Naive thymus-derived CD4-positive, alpha-beta T cell (primary cell): ENCODE measurements around the gene IPO4. TPM values are rescaled to one million over a fixed set of nuclear protein-coding genes. Genes with fewer than 3 reads are reported as not detected.

ENCODE experiments used
- ATAC-seq: fragments of 150-1000 bp; cut with Tn5 transposase; 2 replicates; pipeline ENCODE4 v1.10.0; 2021; ENCODE audit warnings: mild to moderate bottlenecking, moderate library complexity
- CTCF ChIA-PET: fragments of 350-600 bp; sonication (Branson Sonifier 250); formaldehyde crosslinking; loops from one replicate; lab custom pipeline; 2021; ENCODE audit warnings: antibody characterized with exemption; lab: Charles Lee
- POLR2A ChIA-PET: fragments of 350-600 bp; sonication (Branson Sonifier 250); formaldehyde crosslinking; loops from one replicate; lab custom pipeline; 2021; ENCODE audit warnings: antibody characterized with exemption, inconsistent platforms; lab: Charles Lee
- DNase-seq, 9 donors: peaks; one replicate each; pipeline versions ENCODE4 v3.0.0 to v3.0.0-alpha.2; 2020 to 2022; ENCODE audit warnings: mixed read lengths in 1 of 9
- H3K27ac ChIP-seq: one replicate; pipeline ENCODE4 v1.7.0; 2013; ENCODE audit warnings: mild to moderate bottlenecking, low read depth, low read length, moderate library complexity
- H3K27me3 ChIP-seq, 2 donors: one replicate each; pipeline ENCODE4 v1.7.0; 2013; ENCODE audit warnings: low read length in 2 of 2, mild to moderate bottlenecking in 2 of 2, moderate library complexity in 2 of 2; ENCODE audit not compliant: control insufficient read depth in 2 of 2, insufficient read depth in 2 of 2
- H3K36me3 ChIP-seq, 3 experiments: 1 replicate in 2 of 3; 2 replicates in 1 of 3; pipeline ENCODE4 v1.7.0; 2013; ENCODE audit warnings: low read length in 3 of 3, mild to moderate bottlenecking in 3 of 3, moderate library complexity in 1 of 3; ENCODE audit not compliant: insufficient read depth in 3 of 3, control insufficient read depth in 2 of 3
- H3K4me1 ChIP-seq, 2 donors: one replicate each; pipeline ENCODE4 v1.7.0; 2013; ENCODE audit warnings: low read length in 2 of 2, mild to moderate bottlenecking in 2 of 2, moderate library complexity in 1 of 2; ENCODE audit not compliant: control insufficient read depth in 2 of 2, insufficient read depth in 2 of 2
- H3K4me3 ChIP-seq: 2 replicates; pipeline ENCODE4 v1.7.0; 2013; ENCODE audit warnings: mild to moderate bottlenecking, low read length
- H3K9me3 ChIP-seq, 3 experiments: 1 replicate in 2 of 3; 2 replicates in 1 of 3; pipeline ENCODE4 v1.7.0; 2013; ENCODE audit warnings: low read length in 3 of 3; ENCODE audit not compliant: control insufficient read depth in 2 of 3
- H3K27ac Mint-ChIP-seq, 9 donors: one replicate each; pipeline ENCODE4 v1.8.0; 2020 to 2022; ENCODE audit warnings: mixed read lengths in 9 of 9, mild to moderate bottlenecking in 8 of 9, moderate library complexity in 5 of 9, inconsistent platforms in 2 of 9
- H3K27me3 Mint-ChIP-seq, 5 donors: one replicate each; pipeline ENCODE4 v1.8.0; 2021 to 2022; ENCODE audit warnings: mixed read lengths in 5 of 5, mild to moderate bottlenecking in 1 of 5
- H3K36me3 Mint-ChIP-seq, 5 donors: one replicate each; pipeline ENCODE4 v1.8.0; 2020 to 2022; ENCODE audit warnings: mixed read lengths in 5 of 5, mild to moderate bottlenecking in 3 of 5, inconsistent platforms in 1 of 5
- H3K4me1 Mint-ChIP-seq, 7 donors: one replicate each; pipeline ENCODE4 v1.8.0; 2020 to 2022; ENCODE audit warnings: mixed read lengths in 7 of 7, mild to moderate bottlenecking in 3 of 7, inconsistent platforms in 1 of 7
- H3K4me3 Mint-ChIP-seq, 10 donors: one replicate each; pipeline ENCODE4 v1.8.0; 2020 to 2022; ENCODE audit warnings: mild to moderate bottlenecking in 10 of 10, mixed read lengths in 10 of 10, moderate library complexity in 6 of 10, inconsistent platforms in 2 of 10
- H3K9me3 Mint-ChIP-seq, 11 donors: one replicate each; pipeline ENCODE4 v1.8.0; 2020 to 2022; ENCODE audit warnings: mixed read lengths in 11 of 11, mild to moderate bottlenecking in 4 of 11, inconsistent platforms in 1 of 11, moderate library complexity in 1 of 11
- intact Hi-C, 2 donors: fragments of 100-400 bp; cut with micrococcal nuclease; formaldehyde crosslinking; loops; one replicate each; pipeline ENCODE4 v1.15.1; 2023
- polyA plus RNA-seq, 2 donors: library from polyadenylated mRNA; unstranded; fragments of 300-500 nt; fragmentation: Illumina TruSeq; gene quantifications; one replicate each; pipeline ENCODE4 v1.2.3, GENCODE V29; 2021
- total RNA-seq, 6 experiments: library from RNA in 5 of 6; stranded (reverse) in 5 of 6; gene quantifications; 1 replicate in 5 of 6; 2 replicates in 1 of 6; pipeline ENCODE4 v1.2.3 and lab custom pipeline; 2021 to 2026

IPO4 gene
- total and polyA plus RNA-seq, 7 experiments from 2014 or later: 17.5 to 45.2 (median 36.2) TPM

GRCh38 chr14:24194873-24195185 lies 6.2 kb upstream of the IPO4 start:
- ChIA-PET POLR2A (interaction anchor here (0.7 to 3.9 kb wide), 16 partner anchors 10 to 114 kb away, joined by 3 to 79 read pairs (median 6); partner anchors contain the start of genes CHMP4A, CIDEB, DCAF11 and EMC9), CTCF (interaction anchor here (0.9 to 2.0 kb wide), 2 partner anchors 13 to 21 kb away, joined by 3 to 6 read pairs; partner anchors contain the start of gene MDP1)
- Histone ChIP-seq H3K27me3 (no peaks in the 10 kb centered on the region), H3K4me1 (peaks cover 14 to 16% of the 10 kb centered on the region in 2 donors), H3K4me3 (peak overlapping the region; percentile 74), H3K36me3 (peaks cover 0 to 26% (median 5%) of the 10 kb centered on the region in 3 experiments), H3K9me3 (no peaks in the 10 kb centered on the region), H3K27ac (peak overlapping the region; percentile 99)
- Mint-ChIP-seq H3K9me3 (peaks cover 0 to 1% (median 0%) of the 10 kb centered on the region in 11 donors), H3K27me3 (no peaks in the 10 kb centered on the region), H3K4me1 (peaks cover 38 to 70% (median 61%) of the 10 kb centered on the region in 7 donors), H3K36me3 (peaks cover 8 to 37% (median 11%) of the 10 kb centered on the region in 5 donors), H3K27ac (peak overlapping the region; percentile 88 to 98 (median 98)), H3K4me3 (peak overlapping the region; percentile 88 to 97 (median 93))
- ATAC-seq (no peak), DNase-seq (no peak)
- intact Hi-C loops: loop anchor here (1.0 kb wide), 9 partner anchors 18 to 104 kb away; partner anchors contain the start of genes CHMP4A (in 2 of the 2), EMC9 (in 2 of the 2), GMPR2 (in 2 of the 2) and IRF9 (in 2 of the 2)

GRCh38 chr14:24194186-24194872 lies 5.7 kb upstream of the IPO4 start:
- POLR2A ChIA-PET: interaction anchor here (0.7 to 3.9 kb wide), 11 partner anchors 9 to 114 kb away, joined by 3 to 79 read pairs (median 7); partner anchors contain the start of genes CHMP4A, DCAF11, GMPR2 and IRF9
- peaks cover 38 to 68% (median 63%) of the 10 kb centered on the region in 7 donors for H3K4me1 Mint-ChIP-seq
- peaks cover 0 to 1% (median 0%) of the 10 kb centered on the region in 11 donors for H3K9me3 Mint-ChIP-seq
- H3K27me3 Mint-ChIP-seq: no peaks in the 10 kb centered on the region
- ATAC-seq: no peak
- CTCF ChIA-PET: interaction anchor here (0.6 to 1.0 kb wide), 3 partner anchors 21 to 1100 kb away, joined by 3 to 5 read pairs (median 4); partner anchors contain the start of genes ACIN1 and MDP1
- no peak for DNase-seq
- peak overlapping the region; percentile 88 to 98 (median 98) for H3K27ac Mint-ChIP-seq
- H3K4me3 Mint-ChIP-seq: peak overlapping the region; percentile 88 to 97 (median 93)
- no peaks in the 10 kb centered on the region for H3K9me3 ChIP-seq
- H3K36me3 Mint-ChIP-seq: peaks cover 8 to 36% (median 11%) of the 10 kb centered on the region in 5 donors
- H3K4me3 ChIP-seq: peak overlapping the region; percentile 74
- H3K4me1 ChIP-seq: peaks cover 14 to 18% of the 10 kb centered on the region in 2 donors
- H3K27me3 ChIP-seq: no peaks in the 10 kb centered on the region
- intact Hi-C loops: no loop called here
- H3K27ac ChIP-seq: peak overlapping the region; percentile 99
- H3K36me3 ChIP-seq: peaks cover 0 to 26% (median 5%) of the 10 kb centered on the region in 3 experiments

- Histone ChIP-seq H3K4me1 (peaks cover 17 to 24% of the 10 kb centered on the region in 2 donors), H3K9me3 (no peaks in the 10 kb centered on the region), H3K36me3 (peaks cover 0 to 26% (median 5%) of the 10 kb centered on the region in 3 experiments), H3K27me3 (no peaks in the 10 kb centered on the region), H3K4me3 (no peak overlapping the region), H3K27ac (no peak overlapping the region)
- ATAC-seq (no peak), DNase-seq (no peak)
- peaks cover 4 to 27% (median 11%) of the 10 kb centered on the region in 5 donors for H3K36me3 Mint-ChIP-seq
- H3K9me3 Mint-ChIP-seq: no peaks in the 10 kb centered on the region
- peak overlapping the region in 6 of 10 donors; percentile 9 to 75 (median 32) for H3K4me3 Mint-ChIP-seq
- intact Hi-C loops: no loop called here
- H3K4me1 Mint-ChIP-seq: peaks cover 34 to 69% (median 61%) of the 10 kb centered on the region in 7 donors
- CTCF ChIA-PET: no interaction called here
- H3K27me3 Mint-ChIP-seq: no peaks in the 10 kb centered on the region
- peak overlapping the region in 6 of 9 donors; percentile 12 to 77 (median 58) for H3K27ac Mint-ChIP-seq
- POLR2A ChIA-PET: no interaction called here
These were observed 4.3 kb upstream of the IPO4 start for GRCh38 chr14:24192933-24193332.

GRCh38 chr14:24190416-24190815 lies 1.8 kb upstream of the IPO4 start:
- Histone ChIP-seq H3K4me1 (peaks cover 21 to 27% of the 10 kb centered on the region in 2 donors), H3K4me3 (no peak overlapping the region), H3K9me3 (no peaks in the 10 kb centered on the region), H3K27ac (no peak overlapping the region), H3K36me3 (peaks cover 0 to 34% (median 5%) of the 10 kb centered on the region in 3 experiments), H3K27me3 (no peaks in the 10 kb centered on the region)
- Mint-ChIP-seq H3K4me3 (no peak overlapping the region), H3K4me1 (peaks cover 31 to 66% (median 59%) of the 10 kb centered on the region in 7 donors), H3K9me3 (no peaks in the 10 kb centered on the region), H3K27me3 (no peaks in the 10 kb centered on the region), H3K27ac (peak overlapping the region in 2 of 9 donors; percentile 17 to 78), H3K36me3 (peaks cover 0 to 24% (median 11%) of the 10 kb centered on the region in 5 donors)
- ChIA-PET CTCF (no interaction called here), POLR2A (interaction anchor here (0.7 kb wide), 1 partner anchor 1150 kb away, joined by 3 read pairs; no protein-coding TSS in a partner anchor)
- DNase-seq (no peak), ATAC-seq (no peak)
- intact Hi-C loops: no loop called here

GRCh38 chr14:24189460-24189859 lies 844 bp upstream of the IPO4 start:
- Histone ChIP-seq H3K9me3 (no peaks in the 10 kb centered on the region), H3K27me3 (no peaks in the 10 kb centered on the region), H3K4me1 (peaks cover 17 to 23% of the 10 kb centered on the region in 2 donors), H3K36me3 (peaks cover 3 to 40% (median 5%) of the 10 kb centered on the region in 3 experiments), H3K4me3 (no peak overlapping the region), H3K27ac (peak overlapping the region; percentile 83)
- ChIA-PET CTCF (interaction anchor here (1.4 to 2.1 kb wide), 2 partner anchors 28 to 53 kb away, joined by 6 to 7 read pairs; partner anchors contain the start of genes IRF9 and TINF2), POLR2A (interaction anchor here (0.7 to 2.8 kb wide), 12 partner anchors 9 to 1149 kb away, joined by 3 to 21 read pairs (median 4); partner anchors contain the start of genes CHMP4A, DCAF11, MDP1 and NRL)
- H3K4me1 Mint-ChIP-seq: peaks cover 31 to 60% (median 53%) of the 10 kb centered on the region in 7 donors
- intact Hi-C loops: loop anchor here in 1 of 2 donors (2.0 kb wide), 1 partner anchor 109 kb away; the partner anchor contains the start of genes DHRS1 and NOP9
- no peak for DNase-seq
- H3K27me3 Mint-ChIP-seq: no peaks in the 10 kb centered on the region
- ATAC-seq: no peak
- peak overlapping the region in 2 of 10 donors; percentile 11 to 12 for H3K4me3 Mint-ChIP-seq
- peak overlapping the region in 8 of 9 donors; percentile 33 to 96 (median 91) for H3K27ac Mint-ChIP-seq
- H3K36me3 Mint-ChIP-seq: peaks cover 0 to 23% (median 11%) of the 10 kb centered on the region in 5 donors
- H3K9me3 Mint-ChIP-seq: peaks cover 0 to 2% (median 0%) of the 10 kb centered on the region in 11 donors

- POLR2A ChIA-PET: interaction anchor here (0.8 to 2.8 kb wide), 19 partner anchors 9 to 151 kb away, joined by 3 to 21 read pairs (median 4); partner anchors contain the start of genes CHMP4A, DCAF11, IRF9 and MDP1
These were observed 401 bp upstream of the IPO4 start for GRCh38 chr14:24189059-24189375.

More at GRCh38 chr14:24189059-24189375, 401 bp upstream of the IPO4 start:
- H3K27ac Mint-ChIP-seq: peak overlapping the region; percentile 33 to 96 (median 92)
- ATAC-seq (no peak), DNase-seq (no peak)
- H3K4me3 ChIP-seq: no peak overlapping the region
- intact Hi-C loops: loop anchor here in 1 of 2 donors (2.0 kb wide), 1 partner anchor 110 kb away; the partner anchor contains the start of genes DHRS1 and NOP9
- H3K36me3 ChIP-seq: peaks cover 3 to 45% (median 5%) of the 10 kb centered on the region in 3 experiments
- peak overlapping the region in 9 of 10 donors; percentile 90 to 96 (median 91) for H3K4me3 Mint-ChIP-seq
- H3K36me3 Mint-ChIP-seq: peaks cover 0 to 23% (median 11%) of the 10 kb centered on the region in 5 donors
- H3K9me3 Mint-ChIP-seq: peaks cover 0 to 2% (median 0%) of the 10 kb centered on the region in 11 donors
- H3K4me1 ChIP-seq: peaks cover 15 to 18% of the 10 kb centered on the region in 2 donors
- CTCF ChIA-PET: interaction anchor here (1.3 to 2.1 kb wide), 3 partner anchors 27 to 248 kb away, joined by 4 to 7 read pairs (median 6); partner anchors contain the start of genes IRF9 and TINF2
- no peaks in the 10 kb centered on the region for H3K27me3 ChIP-seq
- peak overlapping the region; percentile 83 for H3K27ac ChIP-seq
- no peaks in the 10 kb centered on the region for H3K9me3 ChIP-seq
- H3K4me1 Mint-ChIP-seq: peaks cover 27 to 56% (median 48%) of the 10 kb centered on the region in 7 donors
- H3K27me3 Mint-ChIP-seq: no peaks in the 10 kb centered on the region
